ENCODE results near the gene HOMEZ. TPM values are rescaled to one million over a fixed set of nuclear protein-coding genes. Genes with fewer than 3 reads are reported as not detected.

Gene HOMEZ
- total and polyA plus RNA-seq, 2 donors (not counting 3 experiments of a cell fraction or from before 2014, with no cell fraction given) = 11.3 to 16.8 TPM

DNA sequence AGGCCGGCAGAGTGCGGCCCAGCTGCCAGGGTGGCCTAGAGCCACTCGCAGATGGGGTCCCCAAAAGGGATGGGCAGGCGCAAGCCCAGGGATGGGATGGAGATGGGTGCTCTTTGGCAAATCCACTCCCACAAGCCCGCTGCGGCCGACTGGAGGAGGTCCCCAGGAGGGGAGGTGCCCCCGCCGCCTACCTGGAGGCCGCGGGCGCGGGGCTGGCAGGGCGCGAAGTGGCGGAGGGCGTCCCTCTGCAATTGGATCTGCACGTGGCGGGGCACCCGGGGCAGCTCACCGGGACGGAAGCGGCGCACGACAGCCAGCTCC is 16.0 kb upstream of the HOMEZ start:
- Histone ChIP-seq H3K9me3 (replicated peaks; ENCODE audit: control insufficient read depth, insufficient read depth, low read length) (no peaks in the 10 kb centered on the region), H2AFZ (ENCODE audit: low read depth, low read length) (peak overlapping the region; percentile 93), H3K79me2 (ENCODE audit: control insufficient read depth, insufficient read depth, low read length) (peaks cover 4% of the 10 kb centered on the region), H3K4me3 (replicated peaks in 1 of 3; ENCODE audit: insufficient read depth in 1 of 3, low read depth in 1 of 3, low read length in 3 of 3) (peak overlapping the region; percentile 45 to 53 (median 51)), H3K27ac (ENCODE audit: insufficient read depth, low read depth, low read length) (peak overlapping the region; percentile 38), H3K4me2 (ENCODE audit: insufficient read depth, low read length) (peak overlapping the region; percentile 78), H3K36me3 (ENCODE audit: control insufficient read depth in 2 of 2, extremely low read depth in 1 of 2, insufficient read depth in 2 of 2, low read length in 2 of 2) (no peaks in the 10 kb centered on the region), H4K20me1 (replicated peaks; ENCODE audit: control insufficient read depth, extremely low read depth, insufficient read depth, low read length) (no peaks in the 10 kb centered on the region), H3K9ac (replicated peaks; ENCODE audit: extremely low read depth, insufficient read depth, low read length) (peak overlapping the region; percentile 66), H3K9me1 (replicated peaks; ENCODE audit: control insufficient read depth, extremely low read depth, insufficient read depth, low read length) (no peaks in the 10 kb centered on the region), H3K27me3 (ENCODE audit: control insufficient read depth in 2 of 2, insufficient read depth in 2 of 2, low read length in 2 of 2) (no peaks in the 10 kb centered on the region), H3K4me1 (ENCODE audit: control insufficient read depth, extremely low read depth, insufficient read depth, low read length) (peaks cover 18% of the 10 kb centered on the region)
- DNase-seq (ENCODE audit: low read depth, low spot score) = no peak
- intact Hi-C loops (cut with micrococcal nuclease) (loop anchor here (1.0 kb wide), 5 partner anchors 16 to 181 kb away; partner anchors contain the start of genes HOMEZ, NGDN and PABPN1), dilution Hi-C loops (cut with MboI; ENCODE audit: extremely low pct_ligation_motif_present, low sequenced_read_pairs) (no loop called here)
- FAIRE-seq = no peak
- ChIA-PET CTCF (interaction anchor here (1.1 to 4.0 kb wide), 8 partner anchors 14 to 225 kb away, joined by 3 to 53 read pairs (median 13); partner anchors contain the start of genes HOMEZ and PABPN1), POLR2A (interaction anchor here (2.0 kb wide), 1 partner anchor 20 kb away, joined by 13 read pairs; the partner anchor contains the start of gene PABPN1)
- BruUV-seq (replicated peaks) = no TSS peak
- TF ChIP-seq, protein P1, sequence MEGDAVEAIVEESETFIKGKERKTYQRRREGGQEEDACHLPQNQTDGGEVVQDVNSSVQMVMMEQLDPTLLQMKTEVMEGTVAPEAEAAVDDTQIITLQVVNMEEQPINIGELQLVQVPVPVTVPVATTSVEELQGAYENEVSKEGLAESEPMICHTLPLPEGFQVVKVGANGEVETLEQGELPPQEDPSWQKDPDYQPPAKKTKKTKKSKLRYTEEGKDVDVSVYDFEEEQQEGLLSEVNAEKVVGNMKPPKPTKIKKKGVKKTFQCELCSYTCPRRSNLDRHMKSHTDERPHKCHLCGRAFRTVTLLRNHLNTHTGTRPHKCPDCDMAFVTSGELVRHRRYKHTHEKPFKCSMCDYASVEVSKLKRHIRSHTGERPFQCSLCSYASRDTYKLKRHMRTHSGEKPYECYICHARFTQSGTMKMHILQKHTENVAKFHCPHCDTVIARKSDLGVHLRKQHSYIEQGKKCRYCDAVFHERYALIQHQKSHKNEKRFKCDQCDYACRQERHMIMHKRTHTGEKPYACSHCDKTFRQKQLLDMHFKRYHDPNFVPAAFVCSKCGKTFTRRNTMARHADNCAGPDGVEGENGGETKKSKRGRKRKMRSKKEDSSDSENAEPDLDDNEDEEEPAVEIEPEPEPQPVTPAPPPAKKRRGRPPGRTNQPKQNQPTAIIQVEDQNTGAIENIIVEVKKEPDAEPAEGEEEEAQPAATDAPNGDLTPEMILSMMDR (IDR thresholded peaks at IDR 0.05; ENCODE audit: extremely low read depth in 1 of 2, insufficient read depth in 1 of 2, low read depth in 1 of 2, low read length in 2 of 2) = no peak
- TF ChIP-seq MYC (IDR thresholded peaks at IDR 0.05; ENCODE audit: low read depth, low read length) (no peak), POLR2A (IDR thresholded peaks at IDR 0.05; ENCODE audit: low read depth, low read length) (no peak), FOS (IDR thresholded peaks at IDR 0.05; ENCODE audit: borderline replicate concordance, insufficient read depth, low read length) (no peak), JUN (IDR thresholded peaks at IDR 0.05; ENCODE audit: borderline replicate concordance, insufficient read depth, insufficient read length, low read depth) (no peak), POLR2AphosphoS5 (IDR thresholded peaks at IDR 0.05; ENCODE audit: insufficient read depth, low read depth, low read length) (no peak), GATA2 (IDR thresholded peaks at IDR 0.05; ENCODE audit: insufficient read depth, insufficient read length, low read depth, low read length) (no peak)
- TF ChIP-seq, protein P2, sequence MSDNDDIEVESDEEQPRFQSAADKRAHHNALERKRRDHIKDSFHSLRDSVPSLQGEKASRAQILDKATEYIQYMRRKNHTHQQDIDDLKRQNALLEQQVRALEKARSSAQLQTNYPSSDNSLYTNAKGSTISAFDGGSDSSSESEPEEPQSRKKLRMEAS (IDR thresholded peaks at IDR 0.05; ENCODE audit: insufficient read depth, insufficient read length) = no peak

Measured in endothelial cell of umbilical vein (primary cell).